ENCODE data around the gene ZFAND3. TPM values are rescaled to one million over a fixed set of nuclear protein-coding genes. Genes with fewer than 3 reads are reported as not detected.
"Not testable (repeated sequence)": the region's sequence is repeated elsewhere in the genome, so short reads cannot be mapped to it uniquely, and the experiment has no call there.

The ZFAND3 gene
- total RNA-seq, 1 donor from 2014 or later, result 31.2 TPM

GRCh38 chr6:37889486-37889885 is 70.0 kb downstream of the ZFAND3 start:
- Histone ChIP-seq H3K27me3 (no peaks in the 10 kb centered on the region), H3K9me3 (no peaks in the 10 kb centered on the region), H3K4me3 (no peak overlapping the region), H3K36me3 (no peaks in the 10 kb centered on the region), H3K27ac (no peak overlapping the region), H3K4me1 (peaks cover 27% of the 10 kb centered on the region)
- DNase-seq (ENCODE audit: extremely low spot score in 2 of 2), result no peak
- TF ChIP-seq POLR2A (IDR thresholded peaks at IDR 0.05), result no peak
- TF ChIP-seq CTCF (IDR thresholded peaks at IDR 0.05), result no peak
- TF ChIP-seq POLR2AphosphoS5 (IDR thresholded peaks at IDR 0.05; ENCODE audit: insufficient read depth in 1 of 2, low read depth in 1 of 2), result no peak
- intact Hi-C loops (cut with DNase I), result no loop called here

GRCh38 chr6:37891072-37891471 is 71.5 kb downstream of the ZFAND3 start:
- no peaks in the 10 kb centered on the region for H3K27me3 ChIP-seq
- no peaks in the 10 kb centered on the region for H3K36me3 ChIP-seq
- intact Hi-C loops (cut with DNase I), result no loop called here
- no peak for TF ChIP-seq POLR2AphosphoS5 (IDR thresholded peaks at IDR 0.05; ENCODE audit: insufficient read depth in 1 of 2, low read depth in 1 of 2)
- no peak for TF ChIP-seq CTCF (IDR thresholded peaks at IDR 0.05)
- no peak for TF ChIP-seq POLR2A (IDR thresholded peaks at IDR 0.05)
- DNase-seq (ENCODE audit: extremely low spot score in 2 of 2), result no peak
- no peak overlapping the region for H3K27ac ChIP-seq
- no peaks in the 10 kb centered on the region for H3K9me3 ChIP-seq
- peaks cover 27% of the 10 kb centered on the region for H3K4me1 ChIP-seq
- no peak overlapping the region for H3K4me3 ChIP-seq

GRCh38 chr6:37893257-37893656 is 73.7 kb downstream of the ZFAND3 start:
- H3K27me3 ChIP-seq, result no peaks in the 10 kb centered on the region
- no peak for DNase-seq (ENCODE audit: extremely low spot score in 2 of 2)
- intact Hi-C loops (cut with DNase I), result no loop called here
- TF ChIP-seq CTCF (IDR thresholded peaks at IDR 0.05), result no peak
- TF ChIP-seq POLR2A (IDR thresholded peaks at IDR 0.05), result no peak
- no peak for TF ChIP-seq POLR2AphosphoS5 (IDR thresholded peaks at IDR 0.05; ENCODE audit: insufficient read depth in 1 of 2, low read depth in 1 of 2)
- peaks cover 35% of the 10 kb centered on the region for H3K4me1 ChIP-seq
- no peaks in the 10 kb centered on the region for H3K36me3 ChIP-seq
- no peak overlapping the region for H3K4me3 ChIP-seq
- no peaks in the 10 kb centered on the region for H3K9me3 ChIP-seq
- H3K27ac ChIP-seq, result no peak overlapping the region

- H3K4me1 ChIP-seq, result peaks cover 30% of the 10 kb centered on the region
- H3K36me3 ChIP-seq; H3K9me3 ChIP-seq; H3K27me3 ChIP-seq; DNase-seq (ENCODE audit: extremely low spot score in 2 of 2); H3K27ac ChIP-seq; H3K4me3 ChIP-seq; intact Hi-C loops (cut with DNase I): not testable (repeated sequence)
Observed at GRCh38 chr6:37893734-37894133, 74.2 kb downstream of the ZFAND3 start.

GRCh38 chr6:37894585-37894984 is 75.1 kb downstream of the ZFAND3 start:
- Histone ChIP-seq H3K36me3 (no peaks in the 10 kb centered on the region), H3K27ac (no peak overlapping the region), H3K9me3 (no peaks in the 10 kb centered on the region), H3K27me3 (no peaks in the 10 kb centered on the region), H3K4me3 (no peak overlapping the region), H3K4me1 (peaks cover 22% of the 10 kb centered on the region)
- DNase-seq (ENCODE audit: extremely low spot score in 2 of 2), result no peak
- TF ChIP-seq POLR2AphosphoS5 (IDR thresholded peaks at IDR 0.05; ENCODE audit: insufficient read depth in 1 of 2, low read depth in 1 of 2) (no peak), POLR2A (IDR thresholded peaks at IDR 0.05) (no peak), CTCF (IDR thresholded peaks at IDR 0.05) (no peak)
- intact Hi-C loops (cut with DNase I), result no loop called here

- Histone ChIP-seq H3K27ac (no peak overlapping the region), H3K27me3 (no peaks in the 10 kb centered on the region), H3K4me1 (peaks cover 28% of the 10 kb centered on the region), H3K4me3 (no peak overlapping the region), H3K9me3 (no peaks in the 10 kb centered on the region), H3K36me3 (no peaks in the 10 kb centered on the region)
- intact Hi-C loops (cut with DNase I), result no loop called here
- no peak for DNase-seq (ENCODE audit: extremely low spot score in 2 of 2)
- TF ChIP-seq POLR2AphosphoS5 (IDR thresholded peaks at IDR 0.05; ENCODE audit: insufficient read depth in 1 of 2, low read depth in 1 of 2) (no peak), CTCF (IDR thresholded peaks at IDR 0.05) (no peak), POLR2A (IDR thresholded peaks at IDR 0.05) (no peak)
Observed at GRCh38 chr6:37897321-37897720, 77.8 kb downstream of the ZFAND3 start.
